ENCODE data around the gene SPDEF.

GRCh38 chr6:34546551-34547321 is 9.4 kb downstream of the SPDEF start:
- TF ChIP-seq CTCF (IDR thresholded peaks at IDR 0.05) (no peak), EP300 (IDR thresholded peaks at IDR 0.05) (no peak)
